ELF-1 (cell line): ENCODE results near the gene PDGFRA.

ENCODE experiments used
- DNase-seq: peaks from one replicate; pipeline ENCODE4 v3.0.0-alpha.2; 2016; ENCODE audit warnings: low read depth, low spot score

Gene PDGFRA

GRCh38 chr4:54255881-54256280 is 26.8 kb downstream of the PDGFRA start:
- DNase-seq, result no peak

DNA sequence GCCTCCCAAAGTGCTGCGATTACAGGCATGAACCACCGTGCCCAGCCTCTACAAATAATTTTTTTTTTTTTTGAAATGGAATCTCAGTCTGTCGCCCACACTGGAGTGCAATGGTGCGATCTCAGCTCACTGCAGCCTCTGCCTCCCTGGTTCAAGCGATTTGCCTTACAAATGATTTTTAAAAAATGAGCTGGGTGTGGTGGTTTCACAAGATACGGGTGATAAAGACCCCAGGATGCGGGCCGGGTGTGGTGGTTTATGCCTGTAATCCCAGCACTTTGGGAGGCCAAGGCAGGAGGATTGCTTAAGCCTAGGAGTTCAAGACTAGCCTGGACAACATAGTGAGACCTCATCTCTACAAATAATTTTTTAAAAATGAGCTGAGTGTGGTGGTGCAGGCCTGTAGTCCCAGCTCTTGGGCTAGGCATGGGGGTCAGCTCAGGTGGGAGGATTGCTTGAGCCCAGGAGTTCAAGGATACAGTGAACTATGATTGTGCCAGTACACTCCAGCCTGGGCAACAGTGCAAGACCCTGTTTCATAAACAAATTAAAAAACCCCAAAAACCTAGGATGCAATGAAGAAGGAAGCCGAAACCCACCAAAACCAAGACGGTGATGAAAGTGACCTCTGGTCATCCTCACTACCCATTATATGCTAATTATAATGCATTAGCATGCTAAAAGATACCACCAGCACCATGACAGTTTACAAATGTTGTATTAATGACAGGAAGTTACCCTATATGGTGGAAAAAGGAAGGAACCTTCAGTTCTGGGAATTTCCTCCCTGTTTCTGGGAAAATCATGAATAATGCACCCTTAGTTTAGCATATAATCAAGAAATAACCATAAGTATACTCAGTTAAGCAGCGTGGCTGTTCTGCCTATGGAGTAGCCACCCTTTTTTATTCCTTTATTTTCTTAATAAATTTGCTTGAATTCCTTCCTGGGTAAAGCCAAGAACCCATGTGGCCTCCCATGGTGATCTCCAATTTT is 27.7 kb downstream of the PDGFRA start:
- no peak for DNase-seq

DNA sequence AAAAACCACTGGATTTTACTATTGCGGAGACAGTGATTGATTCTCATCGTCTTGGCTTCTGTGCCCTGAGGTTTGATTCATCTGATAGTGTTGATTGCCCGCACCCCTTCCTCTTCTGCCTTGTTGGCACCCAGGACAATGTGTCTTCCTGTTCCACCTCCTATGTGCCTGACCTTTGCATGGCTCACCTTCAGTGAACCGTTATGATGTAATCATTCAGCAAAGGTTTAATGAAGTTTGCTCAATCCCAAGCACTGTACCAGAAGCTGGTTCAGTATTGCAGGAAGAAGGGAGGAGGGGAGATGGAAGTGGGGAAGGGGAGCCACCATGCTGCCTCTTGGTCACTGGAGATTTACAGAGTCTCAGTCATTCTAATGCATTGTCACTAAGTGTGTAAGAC is 36.3 kb downstream of the PDGFRA start:
- DNase-seq, result no peak

- DNase-seq, result no peak
Measured at GRCh38 chr4:54268151-54268550, 39.1 kb downstream of the PDGFRA start.

DNA sequence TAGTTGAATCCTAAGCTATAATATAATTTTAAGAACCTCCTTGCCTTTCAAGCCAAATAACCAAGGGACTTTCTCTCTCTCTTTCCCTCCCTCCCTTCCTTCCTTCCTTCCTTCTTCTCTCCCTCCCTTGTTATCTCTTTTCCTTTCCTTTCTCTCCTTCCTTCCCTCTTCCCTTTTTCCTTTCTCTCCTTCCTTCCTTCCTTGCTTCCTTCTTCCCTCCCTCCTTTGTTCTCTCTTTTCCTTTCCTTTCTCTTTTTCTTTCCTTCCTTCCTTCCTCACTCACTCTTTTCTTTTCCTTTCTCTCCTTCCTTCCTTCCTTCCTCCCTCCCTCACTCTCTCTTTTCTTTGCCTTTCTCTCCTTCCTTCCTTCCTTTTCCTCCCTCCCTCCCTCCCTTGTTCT is 42.4 kb downstream of the PDGFRA start:
- DNase-seq, result no peak

- no peak for DNase-seq
Measured at GRCh38 chr4:54272051-54272450, 43.0 kb downstream of the PDGFRA start.

DNA sequence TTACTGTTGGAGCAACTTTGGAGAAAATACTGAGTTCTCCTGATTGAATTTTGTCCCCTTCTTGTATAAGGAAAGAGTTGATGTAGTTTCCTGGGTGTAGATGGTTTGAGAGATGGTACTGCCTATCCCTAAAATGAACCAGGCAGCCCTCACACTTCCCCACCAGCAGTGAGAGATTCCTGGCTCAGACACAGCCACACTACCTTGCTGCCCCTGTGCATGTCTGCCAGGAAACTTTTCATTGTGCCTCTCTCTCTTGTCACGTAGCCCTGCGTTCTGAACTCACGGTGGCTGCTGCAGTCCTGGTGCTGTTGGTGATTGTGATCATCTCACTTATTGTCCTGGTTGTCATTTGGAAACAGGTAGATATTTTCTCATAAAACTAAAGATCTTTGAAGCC is 45.2 kb downstream of the PDGFRA start:
- DNase-seq, result no peak

DNA sequence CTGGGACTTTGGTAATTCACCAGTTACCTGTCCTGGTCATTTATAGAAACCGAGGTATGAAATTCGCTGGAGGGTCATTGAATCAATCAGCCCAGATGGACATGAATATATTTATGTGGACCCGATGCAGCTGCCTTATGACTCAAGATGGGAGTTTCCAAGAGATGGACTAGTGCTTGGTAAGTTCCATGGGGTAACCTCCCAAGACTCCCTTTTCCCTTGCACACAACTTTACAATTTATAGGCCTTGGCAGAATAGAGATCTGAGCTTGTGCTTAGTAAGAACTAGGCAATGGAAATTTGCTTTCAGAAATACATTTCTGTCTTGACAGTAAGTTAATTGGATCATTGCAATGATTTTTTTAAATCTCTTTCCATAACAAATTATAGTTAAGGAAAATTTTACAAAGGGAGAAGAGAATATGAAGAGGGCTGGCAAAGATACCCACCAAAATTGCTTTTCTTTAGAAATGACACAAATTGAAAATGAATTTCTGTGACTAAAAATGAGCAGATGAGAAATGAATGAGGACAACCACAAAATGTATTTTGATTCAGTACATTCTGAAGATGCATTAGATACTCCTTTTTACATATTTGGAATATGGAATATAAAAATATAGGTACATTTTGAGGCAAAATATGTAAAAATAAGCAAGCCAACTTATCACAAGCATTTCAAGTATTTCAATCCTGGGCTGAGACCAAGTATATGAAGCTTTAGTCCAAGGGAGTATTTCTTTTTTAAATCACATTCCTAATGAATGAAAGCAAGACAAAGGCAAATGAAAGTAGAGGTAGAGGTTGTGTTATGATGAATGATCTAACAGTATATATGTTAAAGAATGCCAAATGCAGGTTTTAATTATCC is 45.9 kb downstream of the PDGFRA start:
- no peak for DNase-seq

DNA sequence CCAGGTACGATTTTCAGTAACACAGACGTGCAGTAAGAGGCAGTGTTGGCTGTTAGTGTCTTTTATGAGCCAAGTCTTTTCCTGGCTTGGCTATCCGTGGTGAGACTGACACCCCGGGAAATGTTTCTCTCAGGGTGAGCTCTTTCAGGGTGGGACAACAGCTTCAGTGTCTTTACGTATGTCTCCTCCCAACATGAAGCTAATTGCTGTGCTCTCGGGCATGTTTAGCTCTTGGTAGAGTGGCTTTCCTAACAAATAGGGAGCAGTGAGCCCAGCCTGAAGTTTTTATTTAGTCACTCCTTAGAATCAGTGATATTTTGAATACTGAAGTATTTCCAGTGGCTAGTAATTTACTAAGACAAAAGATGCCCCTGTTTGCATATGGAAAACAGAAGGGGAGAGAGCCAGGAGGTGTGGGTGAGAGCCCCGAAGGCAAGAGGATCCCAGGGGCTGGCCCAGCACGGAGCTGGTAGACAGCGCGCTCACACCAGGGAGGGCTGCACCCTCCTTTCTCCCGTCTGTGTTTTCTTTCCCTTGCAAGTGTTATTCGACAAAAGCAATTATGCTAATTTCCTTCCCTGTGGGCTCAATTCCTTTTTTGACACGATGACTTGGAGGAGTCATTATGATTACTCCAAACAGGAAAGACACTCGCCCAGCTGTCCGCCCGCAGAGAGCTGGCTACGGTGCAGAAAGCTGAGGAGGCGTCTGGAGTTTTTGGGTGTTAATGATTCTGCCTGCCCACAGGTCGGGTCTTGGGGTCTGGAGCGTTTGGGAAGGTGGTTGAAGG is 47.7 kb downstream of the PDGFRA start:
- DNase-seq, result peak; percentile 84

DNA sequence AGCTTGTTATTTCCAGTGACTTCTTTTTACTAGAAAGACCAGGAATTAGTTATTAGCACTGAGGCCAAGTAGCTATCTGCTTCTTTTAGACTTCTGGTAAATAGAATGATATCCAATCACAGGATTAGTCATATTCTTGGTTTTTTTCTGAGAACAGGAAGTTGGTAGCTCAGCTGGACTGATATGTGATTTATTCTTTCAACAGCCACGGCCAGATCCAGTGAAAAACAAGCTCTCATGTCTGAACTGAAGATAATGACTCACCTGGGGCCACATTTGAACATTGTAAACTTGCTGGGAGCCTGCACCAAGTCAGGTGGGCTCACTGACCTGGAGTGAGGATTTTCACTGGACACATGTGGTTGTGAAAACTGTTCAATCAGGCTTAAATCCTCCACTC is 48.6 kb downstream of the PDGFRA start:
- no peak for DNase-seq

DNA sequence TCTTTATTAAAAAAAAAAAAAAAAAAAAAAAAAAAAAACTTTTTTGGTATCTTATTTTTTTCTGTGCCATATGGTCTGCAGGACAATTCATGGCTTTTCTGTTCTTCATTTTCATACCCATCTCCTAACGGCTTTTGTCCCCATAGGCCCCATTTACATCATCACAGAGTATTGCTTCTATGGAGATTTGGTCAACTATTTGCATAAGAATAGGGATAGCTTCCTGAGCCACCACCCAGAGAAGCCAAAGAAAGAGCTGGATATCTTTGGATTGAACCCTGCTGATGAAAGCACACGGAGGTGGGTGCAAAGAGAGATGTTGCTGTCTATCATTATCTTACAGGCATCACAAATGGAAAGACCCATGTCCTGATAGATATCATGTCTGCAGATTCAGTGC is 49.1 kb downstream of the PDGFRA start:
- no peak for DNase-seq

GRCh38 chr4:54281054-54281766 is 52.1 kb downstream of the PDGFRA start:
- no peak for DNase-seq

DNA sequence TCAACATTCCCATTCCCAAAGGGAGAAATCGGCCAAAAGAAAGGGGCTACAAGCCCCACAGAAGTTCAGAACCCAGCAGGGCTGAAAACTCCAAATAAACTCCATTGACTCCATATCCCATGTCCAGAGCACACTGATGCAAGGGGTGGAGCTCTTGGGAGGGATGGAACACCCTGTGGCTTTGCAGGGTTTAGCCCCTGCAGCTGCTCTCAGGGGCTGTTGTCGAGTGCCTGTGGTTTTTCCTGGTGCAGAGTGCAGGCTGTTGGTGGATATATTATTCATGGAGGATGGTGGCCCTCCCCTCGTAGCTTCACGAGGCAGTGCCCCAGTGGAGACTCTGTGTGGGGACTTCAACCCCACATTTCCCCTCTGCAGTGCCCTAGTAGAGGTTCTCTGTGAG is 53.7 kb downstream of the PDGFRA start:
- DNase-seq, result no peak

DNA sequence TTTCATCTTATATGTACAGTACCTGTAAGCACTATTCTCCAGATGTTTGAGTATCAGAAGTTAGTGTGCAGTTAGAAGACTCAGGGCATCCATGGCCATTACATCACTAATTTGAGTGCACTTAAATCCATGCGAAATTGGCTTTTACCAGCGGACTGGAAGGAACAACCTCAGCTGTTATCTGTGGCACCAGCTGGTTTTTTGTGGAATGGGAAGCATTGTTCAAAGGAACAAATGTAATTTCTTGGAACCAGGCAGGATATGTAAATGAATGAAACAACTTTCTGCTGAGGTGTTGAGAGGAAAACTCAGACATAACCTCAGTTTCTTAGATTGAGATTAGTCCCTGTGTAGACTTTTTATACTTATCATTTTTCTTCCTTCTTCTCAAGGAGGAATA is 60.2 kb downstream of the PDGFRA start:
- no peak for DNase-seq

DNA sequence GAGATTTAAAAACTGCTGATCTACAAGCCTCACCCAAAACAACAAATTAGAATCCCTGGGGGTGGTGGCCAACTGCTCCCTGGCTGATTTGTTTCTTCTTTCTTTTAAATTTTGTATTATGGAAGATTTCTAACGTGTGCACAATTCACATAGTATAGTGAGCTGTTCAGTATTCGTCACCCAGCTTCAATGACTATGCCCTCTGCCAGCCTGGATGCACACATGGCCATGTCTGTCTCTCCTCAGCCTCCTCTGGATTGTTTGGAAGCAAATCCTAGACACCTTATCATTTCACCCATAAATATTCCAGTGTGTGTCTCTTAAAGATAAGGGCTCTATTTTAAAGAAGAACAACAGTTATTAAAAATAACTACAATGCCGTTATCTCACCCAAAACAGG is 61.9 kb downstream of the PDGFRA start:
- DNase-seq, result no peak

GRCh38 chr4:54296548-54297203 is 67.6 kb downstream of the PDGFRA start:
- no peak for DNase-seq

DNA sequence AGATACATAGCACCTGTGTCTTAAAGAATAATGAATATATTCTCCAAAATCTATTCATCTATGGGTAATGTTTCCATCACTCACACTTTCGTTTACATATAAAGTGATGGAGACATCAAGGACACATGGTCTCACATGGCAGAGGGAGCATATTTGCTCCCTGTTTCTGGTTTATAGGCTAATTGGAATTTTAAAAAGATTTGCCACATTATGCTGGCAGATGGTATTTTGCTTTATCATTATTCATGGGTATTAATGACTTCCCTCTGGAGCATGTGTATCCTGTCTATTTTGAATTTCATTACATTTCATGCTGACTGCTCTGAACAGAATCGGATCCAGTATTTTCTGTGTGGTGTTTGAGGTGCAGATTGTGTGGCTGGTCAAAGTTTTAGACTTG is 79.0 kb downstream of the PDGFRA start:
- no peak for DNase-seq

GRCh38 chr4:54315561-54316538 is 86.8 kb downstream of the PDGFRA start:
- no peak for DNase-seq

DNA sequence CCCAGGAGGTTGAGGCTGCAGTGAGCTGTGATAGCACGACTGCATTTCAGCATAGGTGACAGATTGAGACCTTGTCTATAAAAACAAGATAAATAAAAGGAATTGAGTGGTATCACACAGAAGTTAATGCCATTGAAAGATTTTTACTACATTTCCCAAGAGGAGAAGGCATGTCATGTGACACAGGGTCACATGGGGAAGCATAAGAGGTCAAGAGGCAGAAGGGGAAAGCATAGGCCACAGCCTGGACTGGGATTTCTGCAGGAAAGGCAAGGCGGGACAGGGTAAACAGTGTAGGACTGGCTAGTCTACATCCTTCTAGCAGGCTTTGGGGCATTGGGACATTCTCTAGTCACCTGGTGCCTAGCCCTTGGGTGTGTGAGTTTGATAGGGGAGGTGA is 88.6 kb downstream of the PDGFRA start:
- DNase-seq, result no peak
